ENCODE results near the gene ITK. TPM values are rescaled to one million over a fixed set of nuclear protein-coding genes. Genes with fewer than 3 reads are reported as not detected.

ITK gene
- total RNA-seq, 1 donor from 2014 or later: 0.36 TPM

GRCh38 chr5:157271740-157272271, 91.2 kb downstream of the ITK start:
- DNase-seq: no peak
- H3K4me3 ChIP-seq: no peak overlapping the region
- H3K27me3 ChIP-seq (ENCODE audit: low read depth): peaks cover 14% of the 10 kb centered on the region
- H3K9me3 ChIP-seq (replicated peaks): no peaks in the 10 kb centered on the region
- H3K27ac ChIP-seq (replicated peaks): peak overlapping the region; percentile 81
- no peak for TF ChIP-seq CTCF (IDR thresholded peaks at IDR 0.05; ENCODE audit: borderline replicate concordance)
- intact Hi-C loops (cut with micrococcal nuclease): no loop called here
- H3K4me1 ChIP-seq: peaks cover 53% of the 10 kb centered on the region
- H3K36me3 ChIP-seq: no peaks in the 10 kb centered on the region

DNA sequence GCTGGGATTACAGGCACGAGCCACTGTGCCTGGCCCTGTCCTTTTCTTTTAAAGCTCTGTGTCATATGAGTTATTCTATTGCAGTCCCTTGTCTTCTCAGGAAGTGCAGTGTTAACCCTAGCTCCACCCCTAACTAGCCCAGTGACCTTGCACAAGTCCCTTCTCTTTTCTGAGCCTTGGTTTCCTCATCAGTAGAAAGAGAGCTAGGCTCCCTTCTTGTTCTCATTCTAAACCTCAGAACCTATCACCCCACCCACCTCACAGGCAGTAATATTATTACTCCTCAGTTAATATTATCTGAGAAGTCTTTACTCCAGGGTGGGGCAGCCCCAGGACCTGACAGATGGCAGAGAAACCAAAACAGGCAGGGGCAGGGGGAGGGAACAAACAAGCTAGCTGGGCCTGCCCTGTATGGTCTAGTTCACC, 92.5 kb downstream of the ITK start:
- no peak for TF ChIP-seq CTCF (IDR thresholded peaks at IDR 0.05; ENCODE audit: borderline replicate concordance)
- Histone ChIP-seq H3K9me3 (replicated peaks) (no peaks in the 10 kb centered on the region), H3K27ac (replicated peaks) (peak overlapping the region; percentile 81), H3K4me3 (no peak overlapping the region), H3K4me1 (peaks cover 41% of the 10 kb centered on the region), H3K36me3 (no peaks in the 10 kb centered on the region), H3K27me3 (ENCODE audit: low read depth) (peaks cover 3% of the 10 kb centered on the region)
- DNase-seq: no peak
- intact Hi-C loops (cut with micrococcal nuclease): no loop called here

DNA sequence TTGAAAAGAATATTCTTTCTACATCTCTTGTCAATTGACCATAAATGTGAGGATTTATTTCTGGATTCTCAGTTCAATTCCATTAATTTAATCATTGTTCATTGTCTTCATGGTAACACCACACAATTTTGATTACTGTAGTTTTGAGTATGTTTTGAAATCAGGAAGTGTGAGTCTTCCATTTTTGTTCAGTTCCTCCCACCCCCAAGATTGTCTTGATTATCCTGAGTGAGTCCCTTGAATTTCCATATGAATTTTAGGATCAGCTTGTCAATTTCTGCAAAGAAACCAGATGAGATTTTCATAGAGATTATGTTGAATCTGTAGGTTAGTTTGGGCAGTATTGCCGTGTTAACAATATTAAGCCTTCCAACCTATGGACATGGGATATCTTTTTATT, 94.8 kb downstream of the ITK start:
- no peaks in the 10 kb centered on the region for H3K9me3 ChIP-seq (replicated peaks)
- intact Hi-C loops (cut with micrococcal nuclease): no loop called here
- no peaks in the 10 kb centered on the region for H3K36me3 ChIP-seq
- H3K27me3 ChIP-seq (ENCODE audit: low read depth): no peaks in the 10 kb centered on the region
- TF ChIP-seq CTCF (IDR thresholded peaks at IDR 0.05; ENCODE audit: borderline replicate concordance): no peak
- no peak for DNase-seq
- H3K27ac ChIP-seq (replicated peaks): no peak overlapping the region
- H3K4me1 ChIP-seq: peaks cover 30% of the 10 kb centered on the region
- H3K4me3 ChIP-seq: no peak overlapping the region

GRCh38 chr5:157278319-157279037, 97.8 kb downstream of the ITK start:
- no peaks in the 10 kb centered on the region for H3K9me3 ChIP-seq (replicated peaks)
- no peaks in the 10 kb centered on the region for H3K27me3 ChIP-seq (ENCODE audit: low read depth)
- intact Hi-C loops (cut with micrococcal nuclease): no loop called here
- H3K4me1 ChIP-seq: peaks cover 23% of the 10 kb centered on the region
- no peaks in the 10 kb centered on the region for H3K36me3 ChIP-seq
- DNase-seq: no peak
- peak overlapping the region; percentile 57 for H3K27ac ChIP-seq (replicated peaks)
- no peak for TF ChIP-seq CTCF (IDR thresholded peaks at IDR 0.05; ENCODE audit: borderline replicate concordance)
- no peak overlapping the region for H3K4me3 ChIP-seq

DNA sequence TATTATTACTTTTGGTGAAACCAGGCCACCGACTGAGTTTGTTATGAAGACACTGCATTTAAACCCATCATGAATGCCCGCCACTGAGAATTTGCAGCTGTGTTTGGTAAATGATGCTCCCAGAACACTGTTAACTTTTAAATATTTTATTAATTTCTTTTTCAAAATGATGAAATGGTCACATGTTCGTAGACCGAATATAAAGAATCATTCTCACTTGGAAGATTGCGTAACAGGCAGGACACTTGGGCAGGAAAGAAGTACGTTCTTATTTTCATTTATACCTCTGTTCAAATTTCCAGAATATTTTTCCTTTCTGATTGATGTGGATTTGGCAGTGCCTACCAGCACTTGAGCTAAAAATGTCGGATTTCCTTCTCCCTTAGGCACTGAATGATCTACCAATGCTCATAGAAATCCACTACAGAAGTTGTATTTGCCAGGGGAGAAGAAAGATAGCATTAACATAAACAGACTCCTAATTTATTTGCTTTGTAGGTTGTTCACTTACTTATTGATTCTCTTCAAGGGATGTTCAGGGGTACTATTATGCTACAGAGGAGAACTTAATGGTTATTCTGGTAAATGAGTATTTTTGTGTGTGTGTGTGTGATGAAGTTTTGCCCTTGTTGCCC, 99.1 kb downstream of the ITK start:
- no peaks in the 10 kb centered on the region for H3K27me3 ChIP-seq (ENCODE audit: low read depth)
- H3K27ac ChIP-seq (replicated peaks): peak overlapping the region; percentile 57
- intact Hi-C loops (cut with micrococcal nuclease): no loop called here
- no peaks in the 10 kb centered on the region for H3K9me3 ChIP-seq (replicated peaks)
- H3K4me1 ChIP-seq: peaks cover 34% of the 10 kb centered on the region
- DNase-seq: no peak
- H3K36me3 ChIP-seq: no peaks in the 10 kb centered on the region
- no peak overlapping the region for H3K4me3 ChIP-seq
- TF ChIP-seq CTCF (IDR thresholded peaks at IDR 0.05; ENCODE audit: borderline replicate concordance): no peak

Data from left ventricle myocardium inferior (tissue), 1 donor.